ENCODE measurements around the gene RHEX. TPM values are rescaled to one million over a fixed set of nuclear protein-coding genes. Genes with fewer than 3 reads are reported as not detected.

Gene RHEX
- total RNA-seq, 1 donor = not detected

DNA sequence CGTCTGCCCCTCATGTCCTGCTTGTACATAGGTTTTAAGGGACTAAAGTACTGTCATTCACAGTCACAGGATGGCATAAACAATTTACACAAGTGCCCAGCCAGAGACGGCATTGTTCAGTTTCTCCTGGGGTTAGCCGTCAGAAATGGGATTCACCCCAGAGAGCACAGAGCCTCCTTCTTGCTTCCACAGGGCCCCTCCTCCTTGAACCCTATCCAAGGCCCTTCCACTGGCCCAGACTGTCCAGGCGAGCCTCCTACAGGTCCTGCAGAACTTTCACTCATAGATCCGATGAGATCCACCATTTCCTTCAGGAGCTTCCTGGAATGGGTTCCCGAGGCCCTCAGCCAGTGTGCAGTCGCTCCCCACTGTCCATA, 54.2 kb downstream of the RHEX start:
- Histone ChIP-seq H3K27me3 (ENCODE audit: insufficient read depth, low read length) (no peaks in the 10 kb centered on the region), H3K9me3 (ENCODE audit: low read depth, low read length) (no peaks in the 10 kb centered on the region), H3K4me1 (ENCODE audit: insufficient read depth, low read length) (peaks cover 13% of the 10 kb centered on the region), H3K4me3 (ENCODE audit: low read length) (no peak overlapping the region)

DNA sequence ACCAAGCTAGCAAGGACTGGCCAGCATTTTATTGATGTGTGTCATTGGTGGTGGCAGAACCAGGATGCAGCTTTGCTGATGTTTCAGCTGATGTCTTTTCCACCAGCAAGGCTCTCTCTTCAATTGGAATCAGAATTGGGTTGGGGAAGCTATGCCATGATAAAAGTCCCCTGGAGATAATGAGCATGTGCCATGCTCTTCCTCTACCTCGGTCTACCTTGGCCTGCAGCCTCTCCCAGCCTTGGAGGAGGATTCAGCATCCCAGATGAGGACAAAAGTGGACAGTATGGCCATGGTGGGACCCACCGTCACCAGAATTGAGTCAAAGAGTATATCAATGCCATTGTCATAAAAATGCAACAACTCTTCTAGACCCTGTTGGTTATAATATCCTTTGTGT, 55.7 kb downstream of the RHEX start:
- no peaks in the 10 kb centered on the region for H3K9me3 ChIP-seq (ENCODE audit: low read depth, low read length)
- H3K27me3 ChIP-seq (ENCODE audit: insufficient read depth, low read length) = no peaks in the 10 kb centered on the region
- H3K4me3 ChIP-seq (ENCODE audit: low read length) = no peak overlapping the region
- H3K4me1 ChIP-seq (ENCODE audit: insufficient read depth, low read length) = no peaks in the 10 kb centered on the region

DNA sequence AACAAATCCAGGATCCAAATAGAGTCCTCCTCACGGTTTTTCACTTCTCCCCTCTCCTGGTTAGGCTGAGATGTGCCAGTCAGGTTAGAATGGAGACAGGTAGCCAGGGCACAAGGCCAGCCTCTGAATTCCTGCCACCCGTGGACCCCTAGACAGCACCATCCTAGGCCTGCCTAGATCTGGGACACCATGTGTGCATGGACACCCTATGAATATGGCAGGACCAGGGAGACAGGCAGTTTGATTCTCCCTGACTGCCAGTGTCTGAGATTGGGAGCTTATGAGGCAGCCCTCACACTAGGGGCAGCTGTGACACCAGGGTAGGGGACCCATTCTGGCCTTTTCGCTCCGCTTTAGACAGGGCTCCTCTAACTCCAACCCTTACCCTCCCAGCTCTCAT, 56.7 kb downstream of the RHEX start:
- H3K4me3 ChIP-seq (ENCODE audit: low read length) = no peak overlapping the region
- H3K27me3 ChIP-seq (ENCODE audit: insufficient read depth, low read length) = no peaks in the 10 kb centered on the region
- no peaks in the 10 kb centered on the region for H3K9me3 ChIP-seq (ENCODE audit: low read depth, low read length)
- H3K4me1 ChIP-seq (ENCODE audit: insufficient read depth, low read length) = no peaks in the 10 kb centered on the region

DNA sequence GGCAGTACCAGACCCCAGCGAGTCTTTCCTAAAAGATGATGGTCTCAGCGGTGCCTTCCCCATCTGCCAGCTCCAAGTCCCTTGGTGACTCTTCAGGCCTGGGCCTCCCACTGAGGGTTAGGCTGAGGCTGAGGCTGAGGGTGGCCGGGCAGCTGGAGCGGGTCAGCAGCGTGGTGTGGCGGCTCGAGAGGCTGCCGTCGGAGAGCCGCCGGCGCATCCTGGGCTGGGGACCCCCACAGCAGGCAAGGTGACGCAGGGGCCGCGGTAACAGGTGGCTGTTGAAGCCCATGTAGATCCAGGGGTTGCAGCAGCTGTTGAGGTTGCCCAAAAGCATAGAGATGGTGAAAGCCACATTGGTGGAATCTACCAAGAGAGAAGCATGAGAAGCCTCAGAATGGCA, 57.2 kb downstream of the RHEX start:
- H3K4me1 ChIP-seq (ENCODE audit: insufficient read depth, low read length) = no peaks in the 10 kb centered on the region
- no peaks in the 10 kb centered on the region for H3K9me3 ChIP-seq (ENCODE audit: low read depth, low read length)
- H3K4me3 ChIP-seq (ENCODE audit: low read length) = no peak overlapping the region
- no peaks in the 10 kb centered on the region for H3K27me3 ChIP-seq (ENCODE audit: insufficient read depth, low read length)

DNA sequence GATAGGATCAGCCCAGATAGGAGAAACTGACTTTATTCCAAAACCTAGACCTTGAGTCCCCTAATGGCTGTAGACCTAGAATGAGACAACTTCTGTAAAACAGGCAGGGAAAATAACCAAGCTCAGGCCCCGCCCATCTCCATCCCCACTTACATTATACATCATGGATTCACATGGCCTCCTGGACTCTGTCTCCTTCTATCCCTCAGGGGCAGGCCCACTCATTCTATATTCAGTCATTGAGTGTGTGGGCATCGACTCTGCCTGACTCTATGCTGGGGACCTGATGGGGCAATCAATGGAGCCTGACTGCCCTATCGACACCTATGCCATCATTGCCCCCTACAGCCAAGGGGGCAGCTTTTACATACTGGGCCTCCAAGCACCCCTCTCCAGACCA, 57.8 kb downstream of the RHEX start:
- no peak overlapping the region for H3K4me3 ChIP-seq (ENCODE audit: low read length)
- H3K27me3 ChIP-seq (ENCODE audit: insufficient read depth, low read length) = no peaks in the 10 kb centered on the region
- H3K9me3 ChIP-seq (ENCODE audit: low read depth, low read length) = no peaks in the 10 kb centered on the region
- H3K4me1 ChIP-seq (ENCODE audit: insufficient read depth, low read length) = no peaks in the 10 kb centered on the region

DNA sequence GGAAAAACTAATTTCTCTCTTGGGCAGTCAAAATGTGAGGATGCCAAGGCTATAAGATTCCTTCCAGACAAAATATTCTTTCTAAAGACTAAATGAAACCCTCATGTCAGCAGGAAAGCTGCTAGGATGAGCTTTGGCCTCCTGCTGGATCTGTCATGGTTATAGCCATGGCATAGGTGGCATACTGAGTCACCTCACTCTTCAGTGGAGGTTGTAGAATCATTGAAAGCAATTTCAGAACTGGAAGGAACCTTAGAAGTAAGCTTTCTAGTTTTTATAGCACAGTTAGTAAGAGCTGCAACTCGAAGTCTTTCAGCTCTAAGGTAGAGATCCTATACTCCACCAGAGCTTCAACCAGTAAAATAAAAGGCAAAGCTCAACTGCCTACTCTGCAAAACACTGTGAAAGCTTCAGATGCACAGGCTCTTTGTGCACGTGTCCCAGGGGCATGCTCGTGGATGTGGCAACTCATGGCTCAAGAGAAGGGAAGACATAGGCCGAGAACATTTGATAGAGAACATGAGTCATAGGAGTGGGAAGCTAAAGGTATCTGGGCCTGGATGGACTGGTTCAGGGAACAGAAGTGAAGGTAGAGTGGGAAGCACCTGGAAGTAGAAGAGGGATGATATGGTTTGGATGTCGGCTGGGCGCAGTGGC, 58.4 kb downstream of the RHEX start:
- Histone ChIP-seq H3K27me3 (ENCODE audit: insufficient read depth, low read length) (no peaks in the 10 kb centered on the region), H3K4me3 (ENCODE audit: low read length) (no peak overlapping the region), H3K9me3 (ENCODE audit: low read depth, low read length) (no peaks in the 10 kb centered on the region), H3K4me1 (ENCODE audit: insufficient read depth, low read length) (no peaks in the 10 kb centered on the region)

DNA sequence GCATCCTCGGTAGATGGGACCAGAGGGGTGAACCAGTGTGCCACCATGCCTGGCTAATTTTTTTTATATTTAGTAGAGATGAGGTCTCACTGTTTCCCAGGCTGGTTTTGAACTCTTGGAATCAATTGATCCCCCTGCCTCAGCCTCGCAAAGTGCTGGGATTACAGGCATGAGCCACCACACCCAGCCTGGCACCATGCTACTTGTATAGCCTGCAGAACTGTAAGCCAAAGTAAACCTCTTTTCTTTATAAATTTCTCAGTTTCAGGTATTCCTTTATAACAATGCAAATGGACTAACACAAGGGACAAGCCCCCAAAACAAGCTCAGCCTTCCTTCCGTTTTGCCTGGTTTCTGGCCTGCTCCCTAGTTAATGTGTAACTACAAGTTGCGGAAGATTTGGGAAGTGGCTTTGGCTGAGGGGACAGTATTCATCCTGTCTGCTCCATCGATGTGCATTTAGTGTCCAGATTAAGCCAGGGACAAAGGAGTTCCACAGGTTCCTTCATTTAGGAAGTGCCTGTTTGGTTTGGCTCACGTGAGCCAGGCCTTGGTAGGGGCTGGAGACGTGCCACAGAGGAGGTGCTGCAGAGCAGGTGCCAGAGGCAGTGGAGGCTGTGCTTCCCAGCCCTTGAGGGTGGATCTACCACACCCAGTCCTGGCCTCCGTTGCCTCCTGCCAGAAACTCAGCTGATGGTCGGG, 59.8 kb downstream of the RHEX start:
- Histone ChIP-seq H3K27me3 (ENCODE audit: insufficient read depth, low read length) (peaks cover 7% of the 10 kb centered on the region), H3K4me3 (ENCODE audit: low read length) (no peak overlapping the region), H3K4me1 (ENCODE audit: insufficient read depth, low read length) (peaks cover 9% of the 10 kb centered on the region), H3K9me3 (ENCODE audit: low read depth, low read length) (no peaks in the 10 kb centered on the region)

DNA sequence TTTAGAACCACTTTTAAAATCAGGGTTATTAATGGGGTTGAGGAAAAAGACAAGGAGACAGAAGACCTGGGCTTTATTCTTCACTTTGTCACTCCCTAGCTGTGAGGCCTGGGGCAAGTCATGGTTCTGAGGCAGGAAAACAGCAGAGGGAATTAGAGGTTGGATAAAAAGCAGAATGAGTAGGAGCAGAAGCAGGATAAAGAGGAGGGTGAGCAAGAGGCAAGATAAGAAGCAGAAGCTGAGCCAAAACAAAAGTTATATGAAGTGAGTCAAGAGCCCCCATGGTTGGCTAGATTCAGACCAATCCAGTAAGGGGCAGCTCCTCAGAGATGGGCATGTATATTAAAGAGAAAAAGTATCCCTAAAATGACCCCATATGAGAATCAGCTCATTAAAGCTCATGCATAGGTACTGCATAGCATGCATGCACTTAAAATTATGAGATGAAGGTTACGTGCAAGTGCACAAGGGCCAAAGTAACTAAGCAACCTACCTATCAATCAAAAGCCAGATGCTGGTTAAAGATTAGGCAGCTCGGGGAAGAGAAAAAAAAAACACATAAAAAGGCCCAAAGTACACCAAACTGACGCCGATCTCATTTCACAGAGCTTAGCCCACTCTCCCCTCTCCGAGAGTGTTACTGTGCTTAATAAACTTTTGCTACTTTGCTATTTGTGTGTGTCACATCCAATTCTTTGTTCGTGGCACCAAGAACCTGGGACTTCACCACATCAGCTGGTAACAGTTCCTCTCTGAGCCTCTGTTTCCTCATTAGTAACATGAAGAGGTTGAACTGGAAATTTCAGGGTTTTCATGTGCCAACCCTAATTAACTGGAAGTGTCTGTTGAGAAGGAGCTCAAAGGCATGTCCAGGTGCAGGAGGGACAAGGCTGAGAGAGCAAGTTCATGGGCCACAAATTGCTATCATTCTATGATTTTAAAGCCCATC, 62.0 kb downstream of the RHEX start:
- Histone ChIP-seq H3K27me3 (ENCODE audit: insufficient read depth, low read length) (peaks cover 18% of the 10 kb centered on the region), H3K4me1 (ENCODE audit: insufficient read depth, low read length) (peaks cover 13% of the 10 kb centered on the region)

DNA sequence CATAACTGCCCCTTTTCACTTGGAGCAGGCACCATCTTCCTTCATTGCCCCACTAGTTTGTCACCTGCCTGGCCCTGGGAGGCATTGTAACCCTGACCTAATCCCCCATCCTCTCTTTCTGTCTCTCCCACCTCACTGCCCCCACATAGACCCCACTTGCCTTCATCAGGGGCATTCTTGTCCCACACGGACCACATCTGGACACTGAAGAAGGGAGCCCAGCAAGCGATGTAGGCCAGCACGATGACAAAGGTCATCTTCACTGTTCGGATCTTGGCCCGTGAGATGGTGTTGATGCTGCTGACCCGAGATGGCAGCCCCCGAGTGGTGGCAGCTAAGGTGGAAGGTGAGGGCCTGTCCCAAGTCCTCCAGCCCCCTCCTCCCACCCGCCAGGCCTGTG, 62.8 kb downstream of the RHEX start:
- peaks cover 13% of the 10 kb centered on the region for H3K4me1 ChIP-seq (ENCODE audit: insufficient read depth, low read length)
- H3K9me3 ChIP-seq (ENCODE audit: low read depth, low read length) = peaks cover 4% of the 10 kb centered on the region
- H3K27me3 ChIP-seq (ENCODE audit: insufficient read depth, low read length) = peaks cover 23% of the 10 kb centered on the region
- no peak overlapping the region for H3K4me3 ChIP-seq (ENCODE audit: low read length)

More for the DNA sequence above, 62.0 kb downstream of the RHEX start:
- Histone ChIP-seq H3K9me3 (ENCODE audit: low read depth, low read length) (no peaks in the 10 kb centered on the region), H3K4me3 (ENCODE audit: low read length) (no peak overlapping the region)

DNA sequence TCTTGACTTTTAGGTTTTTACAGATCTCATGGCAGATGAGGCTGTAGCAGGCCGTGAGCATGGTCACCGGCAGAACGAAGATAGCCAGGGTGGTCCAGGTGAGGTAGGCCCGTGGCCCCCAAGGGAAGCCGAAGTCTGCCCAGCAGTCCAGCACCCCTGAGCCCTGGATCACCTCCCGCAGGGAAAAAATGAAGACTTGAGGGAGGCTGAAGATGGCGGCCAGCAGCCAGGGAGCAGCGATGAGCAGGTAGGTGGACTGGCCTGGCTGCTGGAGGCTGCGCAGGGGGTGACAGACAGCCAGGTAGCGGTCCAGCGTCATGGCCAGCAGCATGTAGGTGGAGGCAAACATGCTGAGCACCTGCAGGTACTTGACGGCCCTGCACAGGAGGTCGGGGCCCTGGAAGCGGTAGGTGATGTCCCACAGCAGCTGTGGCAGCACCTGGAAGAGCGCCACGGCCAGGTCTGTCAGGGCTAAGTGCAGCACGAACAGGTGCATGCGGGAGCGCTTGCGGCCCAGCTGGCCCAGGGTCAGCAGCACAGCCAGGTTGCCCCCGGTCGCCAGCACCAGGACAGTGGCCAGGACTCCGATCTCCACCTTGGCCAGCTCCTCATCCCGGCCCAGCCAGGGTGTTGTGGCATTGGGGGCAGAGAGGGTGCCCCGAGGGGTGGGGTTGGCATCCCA, 63.4 kb downstream of the RHEX start:
- Histone ChIP-seq H3K9me3 (ENCODE audit: low read depth, low read length) (peaks cover 9% of the 10 kb centered on the region), H3K27me3 (ENCODE audit: insufficient read depth, low read length) (peaks cover 25% of the 10 kb centered on the region), H3K4me3 (ENCODE audit: low read length) (no peak overlapping the region), H3K4me1 (ENCODE audit: insufficient read depth, low read length) (peaks cover 13% of the 10 kb centered on the region)

DNA sequence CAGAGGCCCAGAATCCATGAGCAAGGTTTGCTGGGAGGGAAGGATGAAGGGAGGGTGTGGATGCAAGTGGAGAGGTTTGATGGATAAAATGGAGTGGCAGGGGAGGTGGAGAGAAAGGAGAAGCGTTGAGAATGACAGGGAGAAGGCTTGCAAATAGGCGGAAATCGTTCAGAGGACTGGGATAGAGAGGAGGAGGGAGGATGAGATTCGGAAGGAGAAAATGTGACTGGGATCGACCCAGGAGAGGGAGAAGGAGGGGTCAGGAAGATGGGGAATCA, 63.8 kb downstream of the RHEX start:
- Histone ChIP-seq H3K27me3 (ENCODE audit: insufficient read depth, low read length) (peaks cover 25% of the 10 kb centered on the region), H3K9me3 (ENCODE audit: low read depth, low read length) (peaks cover 14% of the 10 kb centered on the region), H3K4me1 (ENCODE audit: insufficient read depth, low read length) (peaks cover 13% of the 10 kb centered on the region), H3K4me3 (ENCODE audit: low read length) (no peak overlapping the region)

DNA sequence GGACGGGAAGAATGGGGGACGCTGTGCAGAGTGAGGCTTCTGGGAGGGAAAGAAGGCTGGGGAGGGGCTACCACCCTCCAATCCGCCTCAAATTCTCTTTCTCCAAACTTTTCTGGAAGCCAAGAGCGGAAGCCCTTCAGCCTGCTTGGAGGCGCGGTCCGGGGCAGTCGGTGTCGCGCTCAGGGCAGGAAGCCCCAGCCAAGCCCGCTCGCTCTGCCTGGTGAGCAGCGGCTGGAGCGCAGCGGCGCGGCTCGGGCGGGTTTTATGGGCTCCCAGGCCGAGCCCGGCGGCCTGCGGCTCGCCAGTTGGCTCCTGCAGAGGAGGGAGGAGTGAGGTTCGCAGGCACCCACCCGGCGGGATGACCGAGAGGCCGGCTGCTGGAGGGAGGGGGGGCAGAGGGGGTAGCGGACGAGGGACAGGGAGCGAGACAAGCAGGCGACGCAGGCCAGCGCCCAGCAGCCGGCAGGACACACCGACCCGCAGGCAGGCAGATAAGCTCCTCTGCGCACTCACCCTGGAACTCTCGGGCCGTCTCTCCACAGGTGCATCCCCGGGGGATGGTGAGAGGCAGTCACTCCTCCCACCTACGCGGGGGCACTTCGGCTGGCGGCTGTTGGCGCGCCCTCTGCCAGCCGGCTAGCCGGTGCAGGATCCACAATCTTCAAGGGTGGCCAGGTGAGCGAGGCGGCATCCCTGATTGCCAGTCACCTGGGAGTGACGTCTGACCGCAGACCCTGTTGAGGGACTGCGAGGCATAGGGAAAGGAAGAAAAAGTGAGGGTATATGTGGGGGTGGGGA, 64.4 kb downstream of the RHEX start, which contains the start of gene AVPR1B:
TSS of gene AVPR1B (minus strand) at position 238 of the 798 bp plus-strand sequence. CDS start 498 bp downstream, outside the sequence.
- peaks cover 29% of the 10 kb centered on the region for H3K27me3 ChIP-seq (ENCODE audit: insufficient read depth, low read length)
- H3K4me3 ChIP-seq (ENCODE audit: low read length) = no peak within 1 kb of the TSS
- H3K9me3 ChIP-seq (ENCODE audit: low read depth, low read length) = peaks cover 20% of the 10 kb centered on the region
- peaks cover 13% of the 10 kb centered on the region for H3K4me1 ChIP-seq (ENCODE audit: insufficient read depth, low read length)

DNA sequence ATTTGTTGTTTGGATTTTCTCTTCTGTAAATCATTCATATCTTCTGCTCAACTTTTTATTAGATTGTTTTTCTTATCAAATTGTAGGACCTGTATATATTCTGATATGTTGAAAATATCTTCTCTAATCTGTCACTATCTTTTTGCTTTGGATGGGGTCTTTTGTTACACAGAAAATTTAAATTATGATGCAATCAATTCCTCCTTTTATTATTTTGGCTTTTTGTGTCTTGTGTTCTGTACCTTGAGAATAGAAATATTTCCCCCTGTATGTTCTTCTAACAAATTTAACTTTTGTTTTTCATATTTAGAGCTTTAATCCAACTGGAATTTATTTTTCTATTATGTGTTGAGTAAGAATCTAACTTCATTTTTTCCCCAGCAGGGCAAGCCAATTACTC, 67.4 kb downstream of the RHEX start:
- Histone ChIP-seq H3K4me1 (ENCODE audit: insufficient read depth, low read length) (peaks cover 13% of the 10 kb centered on the region), H3K27me3 (ENCODE audit: insufficient read depth, low read length) (peaks cover 29% of the 10 kb centered on the region), H3K4me3 (ENCODE audit: low read length) (no peak overlapping the region), H3K9me3 (ENCODE audit: low read depth, low read length) (peaks cover 21% of the 10 kb centered on the region)

DNA sequence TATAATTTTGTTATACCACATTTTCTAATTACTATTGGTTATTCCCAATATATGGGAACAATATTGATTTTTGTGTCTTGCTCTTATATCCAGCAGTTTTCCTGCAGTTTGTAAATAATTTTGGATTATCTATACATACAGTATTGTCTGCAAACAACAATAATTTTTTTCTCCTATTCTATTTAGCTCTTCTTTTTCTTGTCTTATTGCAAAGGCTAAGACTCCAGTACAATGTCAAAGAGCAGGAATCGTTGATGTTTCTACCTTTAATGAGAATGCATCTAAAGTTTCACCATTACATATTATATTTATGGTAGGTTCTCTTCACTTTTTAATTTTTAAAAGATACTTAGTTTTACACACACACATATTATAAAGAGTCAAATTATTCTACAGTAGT, 68.3 kb downstream of the RHEX start:
- Histone ChIP-seq H3K27me3 (ENCODE audit: insufficient read depth, low read length) (peaks cover 29% of the 10 kb centered on the region), H3K9me3 (ENCODE audit: low read depth, low read length) (peaks cover 21% of the 10 kb centered on the region), H3K4me3 (ENCODE audit: low read length) (no peak overlapping the region), H3K4me1 (ENCODE audit: insufficient read depth, low read length) (peaks cover 13% of the 10 kb centered on the region)
